Myocyte (in vitro differentiated cells): ENCODE measurements around the gene PLPP3. TPM values are rescaled to one million over a fixed set of nuclear protein-coding genes. Genes with fewer than 3 reads are reported as not detected.

ENCODE experiments used
- total RNA-seq: library from RNA; depleted of rRNA; stranded (reverse); fragments of >200 nt; gene quantifications from 2 replicates; pipeline ENCODE4 v1.2.3, GENCODE V29; 2014

PLPP3 gene
- total RNA-seq, 1 donor from 2014 or later: 27.5 TPM

Other genes starting within 250 kb of the PLPP3 start
- gene PRKAA2, start 65.8 kb upstream of the PLPP3 start, total RNA-seq: 9.1 and 10.5 TPM in 2 replicates
- not detected in 2 replicates for gene FYB2, start 239.8 kb upstream of the PLPP3 start, total RNA-seq